ENCODE measurements around the gene PI4KA. TPM values are rescaled to one million over a fixed set of nuclear protein-coding genes. Genes with fewer than 3 reads are reported as not detected.
A peak's percentile ranks its signal among the peaks of the same experiment; 100 is the strongest.

The PI4KA gene
- total RNA-seq, 6 experiments from 2014 or later, result 35.3 to 55.4 (median 47.7) TPM

DNA sequence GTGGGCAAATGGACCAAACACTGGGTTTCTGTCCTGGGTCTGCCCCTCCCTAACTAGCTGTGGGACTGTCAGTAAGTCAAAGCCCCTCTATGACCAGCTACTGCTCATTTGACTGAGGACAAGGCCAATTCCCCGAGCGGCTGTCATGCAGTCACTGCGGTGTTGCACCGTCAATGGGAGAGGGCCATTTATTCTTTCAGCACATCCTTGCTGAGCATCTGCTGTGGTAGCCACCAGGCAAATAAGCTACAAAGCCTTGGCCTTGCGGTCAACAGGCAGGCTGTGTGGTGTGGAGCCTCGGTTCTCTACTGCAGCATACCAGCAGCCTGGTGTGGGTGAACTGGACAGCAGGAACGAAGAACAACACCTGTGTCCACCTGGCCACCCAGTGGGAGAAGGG is 110.5 kb downstream of the PI4KA start:
- Histone ChIP-seq H3K9me3 (no peaks in the 10 kb centered on the region), H3K27me3 (no peaks in the 10 kb centered on the region), H3K27ac (no peak overlapping the region), H3K4me3 (no peak overlapping the region), H3K36me3 (peaks cover 0 to 47% (median 18%) of the 10 kb centered on the region in 4 donors), H3K4me1 (no peaks in the 10 kb centered on the region)
- TF ChIP-seq POLR2A (IDR thresholded peaks at IDR 0.05), result no peak
- TF ChIP-seq, protein P1, sequence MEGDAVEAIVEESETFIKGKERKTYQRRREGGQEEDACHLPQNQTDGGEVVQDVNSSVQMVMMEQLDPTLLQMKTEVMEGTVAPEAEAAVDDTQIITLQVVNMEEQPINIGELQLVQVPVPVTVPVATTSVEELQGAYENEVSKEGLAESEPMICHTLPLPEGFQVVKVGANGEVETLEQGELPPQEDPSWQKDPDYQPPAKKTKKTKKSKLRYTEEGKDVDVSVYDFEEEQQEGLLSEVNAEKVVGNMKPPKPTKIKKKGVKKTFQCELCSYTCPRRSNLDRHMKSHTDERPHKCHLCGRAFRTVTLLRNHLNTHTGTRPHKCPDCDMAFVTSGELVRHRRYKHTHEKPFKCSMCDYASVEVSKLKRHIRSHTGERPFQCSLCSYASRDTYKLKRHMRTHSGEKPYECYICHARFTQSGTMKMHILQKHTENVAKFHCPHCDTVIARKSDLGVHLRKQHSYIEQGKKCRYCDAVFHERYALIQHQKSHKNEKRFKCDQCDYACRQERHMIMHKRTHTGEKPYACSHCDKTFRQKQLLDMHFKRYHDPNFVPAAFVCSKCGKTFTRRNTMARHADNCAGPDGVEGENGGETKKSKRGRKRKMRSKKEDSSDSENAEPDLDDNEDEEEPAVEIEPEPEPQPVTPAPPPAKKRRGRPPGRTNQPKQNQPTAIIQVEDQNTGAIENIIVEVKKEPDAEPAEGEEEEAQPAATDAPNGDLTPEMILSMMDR (IDR thresholded peaks at IDR 0.05), result no peak
- intact Hi-C loops (cut with DNase I), result loop anchor here in 1 of 2 donors (10.0 kb wide), 1 partner anchor 133 kb away; no protein-coding TSS in a partner anchor
- no peak for DNase-seq
- WGBS (ENCODE audit: insufficient coverage, low coverage, low lambda C conversion rate, missing lambda C conversion rate), result no CpG with 5 or more reads among the region's 7 CpGs
- no peak for ATAC-seq

DNA sequence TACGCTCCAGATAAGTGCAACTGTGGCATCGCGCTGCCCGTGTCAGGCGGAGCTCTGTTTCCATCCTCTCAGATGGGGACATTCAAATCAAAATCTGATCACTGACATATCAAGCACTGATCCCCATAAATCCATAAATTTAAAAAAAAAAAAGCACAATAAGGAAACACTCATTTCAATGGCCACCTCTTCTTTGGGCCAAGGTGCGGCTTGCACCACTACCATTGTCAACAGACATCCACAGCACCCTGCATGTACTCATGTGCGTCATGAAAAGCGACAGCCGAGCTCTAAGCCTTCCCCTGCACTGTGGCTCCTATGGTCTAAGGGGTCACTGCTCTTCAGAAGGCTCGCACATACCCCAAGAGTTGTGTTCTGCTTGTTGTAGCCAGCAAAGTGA is 111.4 kb downstream of the PI4KA start:
- H3K36me3 ChIP-seq, result peaks cover 0 to 40% (median 16%) of the 10 kb centered on the region in 4 donors

DNA sequence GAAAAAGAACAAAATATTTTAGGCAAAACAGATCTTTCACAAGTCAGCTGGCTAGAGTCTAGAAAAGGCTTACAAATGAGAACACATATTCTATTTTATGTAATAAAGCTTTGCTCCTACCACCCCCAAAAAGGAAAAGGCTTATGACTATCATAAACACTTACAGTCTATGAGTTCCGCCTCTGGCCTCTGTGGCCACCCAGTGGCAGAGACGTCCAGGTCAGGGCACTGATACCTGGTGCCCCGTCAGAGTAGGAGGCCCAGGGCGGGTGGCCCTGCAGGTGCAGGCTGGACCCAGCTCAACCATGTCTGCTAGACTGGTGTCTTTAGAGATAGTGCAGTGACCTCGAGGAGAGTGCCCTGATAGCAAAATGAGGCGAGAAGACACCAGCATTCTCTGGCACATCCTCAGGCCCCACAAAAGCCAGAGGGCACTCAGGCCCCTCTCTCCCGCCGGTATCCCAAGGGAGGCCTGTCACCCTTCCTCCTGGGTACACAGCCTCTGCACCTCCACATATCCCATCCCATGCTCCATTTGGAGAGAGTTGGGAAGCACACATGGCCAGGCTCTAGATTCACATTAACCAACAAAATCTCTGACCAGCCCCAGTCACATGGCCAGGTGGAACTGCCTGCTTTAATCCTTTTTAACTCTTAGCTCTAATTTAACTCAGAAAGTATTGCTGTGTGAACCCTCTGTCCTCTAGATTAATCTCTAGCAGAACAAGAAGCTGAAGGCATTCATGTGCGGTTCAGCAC is 112.0 kb downstream of the PI4KA start:
- DNase-seq, result peak in 1 of 3 donors; percentile 15
- no peak overlapping the region for H3K27ac ChIP-seq
- H3K27me3 ChIP-seq, result no peaks in the 10 kb centered on the region
- H3K4me3 ChIP-seq, result no peak overlapping the region
- 73% methylated on average over 4 of the region's 9 CpGs for WGBS (ENCODE audit: insufficient coverage, low coverage, low lambda C conversion rate, missing lambda C conversion rate)
- peak in 1 of 4 donors; percentile 14 for ATAC-seq
- H3K36me3 ChIP-seq, result peaks cover 0 to 41% (median 16%) of the 10 kb centered on the region in 4 donors
- intact Hi-C loops (cut with DNase I), result loop anchor here in 1 of 2 donors (10.0 kb wide), 1 partner anchor 132 kb away; no protein-coding TSS in a partner anchor
- H3K4me1 ChIP-seq, result no peaks in the 10 kb centered on the region
- no peaks in the 10 kb centered on the region for H3K9me3 ChIP-seq
- TF ChIP-seq, protein P1 (IDR thresholded peaks at IDR 0.05), result no peak
- TF ChIP-seq POLR2A (IDR thresholded peaks at IDR 0.05), result no peak

More for the DNA sequence above, 111.4 kb downstream of the PI4KA start:
- Histone ChIP-seq H3K4me3 (no peak overlapping the region), H3K27me3 (no peaks in the 10 kb centered on the region), H3K4me1 (no peaks in the 10 kb centered on the region), H3K27ac (no peak overlapping the region), H3K9me3 (no peaks in the 10 kb centered on the region)
- TF ChIP-seq, protein P1 (IDR thresholded peaks at IDR 0.05), result no peak
- TF ChIP-seq POLR2A (IDR thresholded peaks at IDR 0.05), result no peak
- ATAC-seq (no peak), DNase-seq (peak in 1 of 3 donors; percentile 21)
- intact Hi-C loops (cut with DNase I), result loop anchor here in 1 of 2 donors (10.0 kb wide), 1 partner anchor 132 kb away; no protein-coding TSS in a partner anchor
- WGBS (ENCODE audit: insufficient coverage, low coverage, low lambda C conversion rate, missing lambda C conversion rate), result 97% methylated on average over 9 of the region's 10 CpGs

DNA sequence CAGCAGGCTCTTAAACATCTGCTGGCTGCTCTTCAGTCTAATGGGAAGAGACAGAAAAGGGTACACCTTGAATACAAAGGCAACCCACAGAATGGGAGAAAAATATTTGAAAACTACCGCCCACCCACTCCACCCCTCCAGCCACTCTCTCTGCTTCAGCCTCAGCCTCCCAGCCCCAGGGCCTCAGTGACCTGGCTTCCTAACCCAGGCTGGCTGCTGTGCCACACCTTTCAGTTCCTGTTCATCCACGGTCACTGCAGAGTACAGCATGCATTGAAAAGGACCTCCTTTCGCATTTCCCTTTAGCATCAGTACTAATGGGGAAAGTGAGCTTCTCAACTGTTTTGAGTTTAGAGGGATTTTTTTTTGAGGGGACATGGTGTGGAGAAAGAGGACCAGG is 113.5 kb downstream of the PI4KA start:
- Histone ChIP-seq H3K27me3 (no peaks in the 10 kb centered on the region), H3K36me3 (peaks cover 0 to 38% (median 16%) of the 10 kb centered on the region in 4 donors), H3K4me1 (no peaks in the 10 kb centered on the region), H3K27ac (no peak overlapping the region), H3K4me3 (no peak overlapping the region), H3K9me3 (no peaks in the 10 kb centered on the region)
- intact Hi-C loops (cut with DNase I), result loop anchor here in 1 of 2 donors (10.0 kb wide), 1 partner anchor 130 kb away; no protein-coding TSS in a partner anchor
- peak in 1 of 3 donors; percentile 15 for DNase-seq
- WGBS (ENCODE audit: insufficient coverage, low coverage, low lambda C conversion rate, missing lambda C conversion rate), result 84% methylated on average over 3 of the region's 3 CpGs
- no peak for ATAC-seq
- TF ChIP-seq POLR2A (IDR thresholded peaks at IDR 0.05), result no peak

DNA sequence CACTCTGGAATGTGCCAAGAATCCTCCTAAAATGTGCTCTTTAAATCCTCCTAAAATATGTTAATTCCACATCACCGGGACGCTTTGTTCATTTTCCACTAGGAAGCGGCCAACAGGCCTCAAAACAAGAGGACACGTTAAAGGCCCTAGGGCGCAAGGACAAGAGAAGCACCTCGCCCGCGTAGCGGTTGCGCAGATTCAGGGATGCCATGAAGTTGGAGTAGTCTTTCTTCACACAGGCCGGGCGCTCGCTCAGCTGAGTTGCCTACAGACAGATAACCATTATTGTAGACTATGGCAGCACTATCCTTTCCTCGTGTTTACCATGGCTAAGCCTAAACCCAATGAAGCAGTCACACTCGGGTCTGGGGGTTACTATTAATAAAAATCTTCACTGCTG is 114.2 kb downstream of the PI4KA start:
- Histone ChIP-seq H3K27me3 (no peaks in the 10 kb centered on the region), H3K36me3 (peaks cover 0 to 32% (median 14%) of the 10 kb centered on the region in 4 donors), H3K4me3 (no peak overlapping the region), H3K9me3 (no peaks in the 10 kb centered on the region), H3K27ac (no peak overlapping the region), H3K4me1 (no peaks in the 10 kb centered on the region)
- intact Hi-C loops (cut with DNase I), result loop anchor here in 1 of 2 donors (10.0 kb wide), 1 partner anchor 130 kb away; no protein-coding TSS in a partner anchor
- DNase-seq (no peak), ATAC-seq (no peak)
- WGBS (ENCODE audit: insufficient coverage, low coverage, low lambda C conversion rate, missing lambda C conversion rate), result 94% methylated on average over 15 of the region's 15 CpGs
- TF ChIP-seq, protein P1 (IDR thresholded peaks at IDR 0.05), result no peak
- no peak for TF ChIP-seq POLR2A (IDR thresholded peaks at IDR 0.05)

All from right lobe of liver (tissue), 6 donors.